GM12878 (cell line): Measurements from ENCODE around the gene KIFAP3. TPM values are rescaled to one million over a fixed set of nuclear protein-coding genes. Genes with fewer than 3 reads are reported as not detected.

Experiments
- CBX5 ChIP-seq: sonication (generic); IDR thresholded peaks from 2 replicates; pipeline ENCODE4 v1.6.1; 2016; ENCODE audit warnings: low read depth, moderate library complexity, mild to moderate bottlenecking, inconsistent platforms
- ETV6 ChIP-seq, 2 experiments: fragments of 450-650 bp in 1 of 2; IDR thresholded peaks in 1 of 2; conservative IDR thresholded peaks in 1 of 2; 2 replicates each; pipeline ENCODE4 v1.6.1; 2014; ENCODE audit warnings: antibody characterized with exemption in 1 of 2, borderline replicate concordance in 1 of 2, low read depth in 1 of 2, mild to moderate bottlenecking in 1 of 2, moderate library complexity in 1 of 2
- HDGF ChIP-seq: fragments of 450-650 bp; IDR thresholded peaks from 2 replicates; pipeline ENCODE4 v1.6.1; 2016; ENCODE audit warnings: antibody characterized with exemption
- KLF5 ChIP-seq: fragments of 450-650 bp; IDR thresholded peaks from 2 replicates; pipeline ENCODE4 v1.6.1; 2014; ENCODE audit warnings: mild to moderate bottlenecking; ENCODE audit not compliant: partially characterized antibody
- MEF2A ChIP-seq: IDR thresholded peaks from 2 replicates; pipeline ENCODE4 v1.6.1; 2011; ENCODE audit warnings: low read depth, mild to moderate bottlenecking, low read length, moderate library complexity; ENCODE audit not compliant: insufficient read depth
- MTA3 ChIP-seq: IDR thresholded peaks from 2 replicates; pipeline ENCODE4 v1.6.1; 2012; ENCODE audit warnings: low read length, inconsistent platforms, borderline replicate concordance
- PBX3 ChIP-seq: IDR thresholded peaks from 2 replicates; pipeline ENCODE4 v1.6.1; 2011; ENCODE audit warnings: mild to moderate bottlenecking, low read depth, low read length, moderate library complexity; ENCODE audit not compliant: insufficient replicate concordance
- PKNOX1 ChIP-seq: fragments of 450-650 bp; IDR thresholded peaks from 2 replicates; pipeline ENCODE4 v1.6.1; 2016; ENCODE audit warnings: mild to moderate bottlenecking
- RBBP5 ChIP-seq: fragments of 200-600 bp; sonication (generic); conservative IDR thresholded peaks from 2 replicates; pipeline ENCODE4 v1.6.1; 2016
- SMAD5 ChIP-seq: IDR thresholded peaks from 2 replicates; pipeline ENCODE4 v1.6.1; 2016; ENCODE audit warnings: antibody characterized with exemption, low read depth
- STAT1 ChIP-seq: fragments of 450-650 bp; conservative IDR thresholded peaks from 2 replicates; pipeline ENCODE4 v1.6.1; 2014; ENCODE audit warnings: antibody characterized with exemption, mild to moderate bottlenecking
- ZNF592 ChIP-seq: fragments of 450-650 bp; IDR thresholded peaks from 2 replicates; pipeline ENCODE4 v1.6.1; 2017; ENCODE audit warnings: mild to moderate bottlenecking, moderate library complexity
- polyA plus RNA-seq, 11 experiments: library from polyadenylated mRNA; depleted of rRNA in 4 of 11; unstranded in 6 of 11; stranded (reverse) in 5 of 11; fragments of >200 nt; fragmentation: Nextera tagmentation in 4 of 11; fragmentation: Illumina TruSeq in 1 of 11; extraction: Ambion mirVana in 4 of 11; extraction: Trizol in 1 of 11; gene quantifications; 1 replicate in 1 of 11; 2 replicates in 10 of 11; pipeline versions ENCODE4 v1.2.1 to v1.2.3, GENCODE V29; 2011 to 2016; ENCODE audit warnings: inconsistent platforms in 2 of 11, missing spikeins in 2 of 11, low read depth in 1 of 11
- total RNA-seq, 4 experiments: library from RNA; depleted of rRNA in 3 of 4; stranded (reverse); fragments of >200 nt in 3 of 4; fragmentation: Illumina TruSeq in 1 of 4; extraction: Trizol in 1 of 4; gene quantifications; 2 replicates each; pipeline versions ENCODE4 v1.2.1 to v1.2.3, GENCODE V29; 2013 to 2021

The KIFAP3 gene
- total and polyA plus RNA-seq, 10 of the 15 experiments (the other 5 are each of a cell fraction or from before 2014, with no cell fraction given): 13.7 to 100 (median 18.9) TPM

DNA sequence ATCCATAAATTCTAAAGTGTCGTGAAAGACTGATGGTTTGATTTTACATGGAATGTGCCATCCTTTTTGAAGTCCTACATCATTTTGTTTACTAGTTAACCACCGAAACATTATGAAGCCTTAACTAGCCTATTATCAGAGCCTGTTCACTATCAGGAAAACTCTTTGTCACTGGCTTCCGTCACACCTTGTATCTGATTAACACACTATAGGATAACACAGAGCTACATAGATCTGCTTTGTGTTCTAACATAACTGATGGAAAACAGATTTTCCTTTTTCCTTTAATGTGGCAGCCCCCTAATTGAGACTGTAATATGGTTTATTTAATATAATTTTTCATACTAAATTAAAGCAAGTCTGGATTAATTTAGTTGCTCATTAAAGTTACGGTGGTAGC, 106.3 kb downstream of the KIFAP3 start (continued):
- TF ChIP-seq PKNOX1 (no peak), HDGF (no peak), CBX5 (no peak), STAT1 (no peak), RBBP5 (no peak), MEF2A (no peak), ETV6 (conservative IDR thresholded peaks at IDR 0.05 in 1 of 2, IDR thresholded peaks at IDR 0.05 in 1 of 2; ENCODE audit: borderline replicate concordance in 1 of 2, low read depth in 1 of 2) (no peak), SMAD5 (no peak), ZNF592 (no peak), MTA3 (no peak), PBX3 (no peak), KLF5 (no peak)
